Activated T-helper 1 cell treated with anti-CD3 and anti-CD28 coated beads, Interleukin-2, amount 50 U/mL, for 16 hours (primary cell): Measurements from ENCODE around the gene KCNQ2.

Experiments used
- DNase-seq, 2 donors: peaks; one replicate each; pipeline ENCODE4 v3.0.0-alpha.2; 2020; ENCODE audit warnings: low read depth in 1 of 2, low spot score in 1 of 2

The KCNQ2 gene

GRCh38 chr20:63455568-63455859 lies 16.9 kb downstream of the KCNQ2 start:
- no peak for DNase-seq

- DNase-seq: no peak
Observed at GRCh38 chr20:63454731-63455567, 17.5 kb downstream of the KCNQ2 start.

GRCh38 chr20:63452821-63453523 lies 19.5 kb downstream of the KCNQ2 start:
- no peak for DNase-seq

GRCh38 chr20:63452341-63452740 lies 20.1 kb downstream of the KCNQ2 start:
- DNase-seq: no peak

- no peak for DNase-seq
Observed at GRCh38 chr20:63451821-63452220, 20.6 kb downstream of the KCNQ2 start.

- no peak for DNase-seq
Observed at GRCh38 chr20:63449796-63450730, 22.4 kb downstream of the KCNQ2 start.

- no peak for DNase-seq
Observed at GRCh38 chr20:63449025-63449424, 23.4 kb downstream of the KCNQ2 start.

GRCh38 chr20:63448031-63448430 lies 24.4 kb downstream of the KCNQ2 start:
- DNase-seq: no peak

GRCh38 chr20:63447320-63447719 lies 25.1 kb downstream of the KCNQ2 start:
- no peak for DNase-seq

- DNase-seq: no peak
Observed at GRCh38 chr20:63446216-63447024, 26.0 kb downstream of the KCNQ2 start.

- DNase-seq: no peak
Observed at GRCh38 chr20:63445075-63445734, 27.2 kb downstream of the KCNQ2 start.

- DNase-seq: no peak
Observed at GRCh38 chr20:63444548-63444947, 27.9 kb downstream of the KCNQ2 start.

GRCh38 chr20:63443606-63444395 lies 28.7 kb downstream of the KCNQ2 start:
- no peak for DNase-seq

- DNase-seq: peak in 1 of 2 donors; percentile 37
Observed at GRCh38 chr20:63442100-63442493, 30.4 kb downstream of the KCNQ2 start.

- no peak for DNase-seq
Observed at GRCh38 chr20:63441136-63442099, 31.0 kb downstream of the KCNQ2 start.

GRCh38 chr20:63440366-63440955 lies 32.0 kb downstream of the KCNQ2 start:
- no peak for DNase-seq

GRCh38 chr20:63439866-63440265 lies 32.6 kb downstream of the KCNQ2 start:
- no peak for DNase-seq

- no peak for DNase-seq
Observed at GRCh38 chr20:63438121-63438520, 34.3 kb downstream of the KCNQ2 start.
